WTC11 (cell line): ENCODE measurements around the gene GRAMD1A. TPM values are rescaled to one million over a fixed set of nuclear protein-coding genes. Genes with fewer than 3 reads are reported as not detected.

Experiments used
- ATAC-seq: fragments of 200-7000 bp; cut with Tn5 transposase; 2 replicates; pipeline ENCODE4 v1.10.0; 2021; ENCODE audit warnings: mild to moderate bottlenecking, moderate library complexity
- CTCF ChIA-PET: fragments of 300-600 bp; sonication (Branson Sonifier 250); formaldehyde crosslinking; loops from one replicate; lab custom pipeline; 2021; ENCODE audit warnings: antibody characterized with exemption; lab: Charles Lee
- POLR2A ChIA-PET: fragments of 350-600 bp; sonication (Branson Sonifier 250); formaldehyde crosslinking; loops from one replicate; lab custom pipeline; 2021; ENCODE audit warnings: antibody characterized with exemption; lab: Charles Lee
- DNase-seq: peaks from one replicate; pipeline ENCODE4 v3.0.0; 2021; ENCODE audit warnings: low spot score
- H3K27ac Mint-ChIP-seq: 2 replicates; pipeline ENCODE4 v1.8.0; 2021; ENCODE audit warnings: mixed read lengths
- H3K27me3 Mint-ChIP-seq: 2 replicates; pipeline ENCODE4 v1.8.0; 2021; ENCODE audit warnings: low read depth, mild to moderate bottlenecking, moderate library complexity, mixed read lengths
- H3K36me3 Mint-ChIP-seq: 2 replicates; pipeline ENCODE4 v1.8.0; 2021; ENCODE audit warnings: mixed read lengths
- H3K4me1 Mint-ChIP-seq: 2 replicates; pipeline ENCODE4 v1.8.0; 2022; ENCODE audit warnings: mixed read lengths
- H3K4me3 Mint-ChIP-seq: 2 replicates; pipeline ENCODE4 v1.8.0; 2021; ENCODE audit warnings: mild to moderate bottlenecking, moderate library complexity, mixed read lengths
- H3K9me3 Mint-ChIP-seq: 2 replicates; pipeline ENCODE4 v1.8.0; 2021; ENCODE audit warnings: mixed read lengths
- AFF4 ChIP-seq: sonication (generic); formaldehyde crosslinking; IDR thresholded peaks from 2 replicates; pipeline ENCODE4 v1.8.1; 2023; ENCODE audit warnings: mild to moderate bottlenecking, missing genetic modification reagents, borderline replicate concordance
- CREM ChIP-seq: sonication (generic); formaldehyde crosslinking; IDR thresholded peaks from 2 replicates; pipeline ENCODE4 v1.8.1; 2022; ENCODE audit warnings: mild to moderate bottlenecking, missing genetic modification reagents, moderate library complexity
- E2F4 ChIP-seq: sonication (generic); formaldehyde crosslinking; IDR thresholded peaks from 2 replicates; pipeline ENCODE4 v1.8.1; 2022; ENCODE audit warnings: low read depth, mild to moderate bottlenecking, moderate library complexity, missing genetic modification reagents, borderline replicate concordance
- ELF4 ChIP-seq: sonication (generic); formaldehyde crosslinking; IDR thresholded peaks from 2 replicates; pipeline ENCODE4 v1.8.1; 2022; ENCODE audit warnings: low read depth, mild to moderate bottlenecking, moderate library complexity, missing genetic modification reagents
- ERG ChIP-seq: fragments of 250-450 bp; sonication (Bioruptor Pico); IDR thresholded peaks from 2 replicates; pipeline ENCODE4 v1.8.0; 2021; ENCODE audit warnings: mild to moderate bottlenecking
- FOXP1 ChIP-seq: sonication (generic); formaldehyde crosslinking; IDR thresholded peaks from 2 replicates; pipeline ENCODE4 v1.8.0; 2022; ENCODE audit warnings: missing genetic modification reagents, mild to moderate bottlenecking, moderate library complexity, borderline replicate concordance
- GABPB1 ChIP-seq: sonication (generic); formaldehyde crosslinking; IDR thresholded peaks from 2 replicates; pipeline ENCODE4 v1.8.1; 2023; ENCODE audit warnings: mild to moderate bottlenecking, missing genetic modification reagents
- GTF2I ChIP-seq: fragments of 250-450 bp; sonication (Bioruptor Pico); conservative IDR thresholded peaks from 2 replicates; pipeline ENCODE4 v1.4.0; 2021; ENCODE audit warnings: mild to moderate bottlenecking
- MAX ChIP-seq: sonication (generic); formaldehyde crosslinking; IDR thresholded peaks from 2 replicates; pipeline ENCODE4 v1.8.0; 2022; ENCODE audit warnings: mild to moderate bottlenecking, missing genetic modification reagents
- MLX ChIP-seq: sonication (generic); formaldehyde crosslinking; IDR thresholded peaks from 2 replicates; pipeline ENCODE4 v1.8.1; 2023; ENCODE audit warnings: mild to moderate bottlenecking, missing genetic modification reagents, moderate library complexity
- NR2C2 ChIP-seq: sonication (generic); formaldehyde crosslinking; IDR thresholded peaks from 2 replicates; pipeline ENCODE4 v1.8.0; 2022; ENCODE audit warnings: mild to moderate bottlenecking, missing genetic modification reagents
- NR3C1 ChIP-seq: sonication (generic); formaldehyde crosslinking; conservative IDR thresholded peaks from 2 replicates; pipeline ENCODE4 v1.8.1; 2023; ENCODE audit warnings: low read depth, mild to moderate bottlenecking, missing genetic modification reagents
- PRRX2 ChIP-seq: fragments of 250-450 bp; sonication (Bioruptor Pico); IDR thresholded peaks from 2 replicates; pipeline ENCODE4 v1.8.0; 2021; ENCODE audit warnings: mild to moderate bottlenecking
- USF1 ChIP-seq: sonication (generic); formaldehyde crosslinking; IDR thresholded peaks from 2 replicates; pipeline ENCODE4 v1.8.0; 2022; ENCODE audit warnings: mild to moderate bottlenecking, missing genetic modification reagents
- USF2 ChIP-seq: sonication (generic); formaldehyde crosslinking; IDR thresholded peaks from 2 replicates; pipeline ENCODE4 v1.8.1; 2023; ENCODE audit warnings: mild to moderate bottlenecking, missing genetic modification reagents, moderate library complexity
- ZBTB43 ChIP-seq: sonication (generic); formaldehyde crosslinking; IDR thresholded peaks from 2 replicates; pipeline ENCODE4 v1.8.1; 2023; ENCODE audit warnings: mild to moderate bottlenecking, missing genetic modification reagents
- ZNF219 ChIP-seq: sonication (generic); formaldehyde crosslinking; IDR thresholded peaks from 2 replicates; pipeline ENCODE4 v1.8.0; 2023; ENCODE audit warnings: missing genetic modification reagents, mild to moderate bottlenecking, borderline replicate concordance
- ZNF232 ChIP-seq: sonication (generic); formaldehyde crosslinking; IDR thresholded peaks from 2 replicates; pipeline ENCODE4 v1.8.0; 2022; ENCODE audit warnings: mild to moderate bottlenecking, missing genetic modification reagents
- ZNF423 ChIP-seq: fragments of 250-450 bp; sonication (Bioruptor Pico); IDR thresholded peaks from 2 replicates; pipeline ENCODE4 v2.1.2; 2022; ENCODE audit warnings: mild to moderate bottlenecking, moderate library complexity
- ZNF425 ChIP-seq: fragments of 250-450 bp; sonication (Bioruptor Pico); conservative IDR thresholded peaks from 2 replicates; pipeline ENCODE4 v1.9.0; 2021; ENCODE audit warnings: mild to moderate bottlenecking
- total RNA-seq: library from RNA; stranded (reverse); gene quantifications from 3 replicates; pipeline ENCODE4 v1.2.3, GENCODE V29; 2021

GRAMD1A gene
- total RNA-seq, 1 experiment from 2014 or later = 389 TPM

- peak overlapping the region; percentile 74; the same call in 1 of the 2 replicates for H3K27ac Mint-ChIP-seq
- H3K9me3 Mint-ChIP-seq = 0 out of 2 replicates have a peak, but pooled peaks cover 3% of the 10 kb centered on the region
- peaks cover 3% of the 10 kb centered on the region; the same call in 1 of the 2 replicates for H3K4me1 Mint-ChIP-seq
- no peak for TF ChIP-seq ERG (CRISPR knock-in tag)
- TF ChIP-seq MAX (CRISPR knock-in tag) = no peak
- no peak for TF ChIP-seq ELF4 (CRISPR knock-in tag)
- TF ChIP-seq USF2 = no peak
- TF ChIP-seq ZNF232 (CRISPR knock-in tag) = no peak
- no peak for TF ChIP-seq CREM (CRISPR knock-in tag)
- no peak for TF ChIP-seq ZNF219
- no peak for TF ChIP-seq AFF4 (CRISPR knock-in tag)
- no peak overlapping the region for H3K4me3 Mint-ChIP-seq
- POLR2A ChIA-PET = no interaction called here
- peaks cover 3% of the 10 kb centered on the region for H3K27me3 Mint-ChIP-seq
- CTCF ChIA-PET = interaction anchor here (1.3 kb wide), 1 partner anchor 19 kb away, joined by 6 read pairs; no protein-coding TSS in a partner anchor
- ATAC-seq (no peak), DNase-seq (no peak)
- no peaks in the 10 kb centered on the region for H3K36me3 Mint-ChIP-seq
Measured at GRCh38 chr19:35075202-35076025, 75.3 kb downstream of the GRAMD1A start.

GRCh38 chr19:35076026-35076370 is 75.9 kb downstream of the GRAMD1A start:
- H3K27ac Mint-ChIP-seq = no peak overlapping the region
- H3K36me3 Mint-ChIP-seq = no peaks in the 10 kb centered on the region
- ATAC-seq (no peak), DNase-seq (no peak)
- ChIA-PET CTCF (no interaction called here), POLR2A (no interaction called here)
- no peaks in the 10 kb centered on the region; the same call in 1 of the 2 replicates for H3K27me3 Mint-ChIP-seq
- no peak overlapping the region for H3K4me3 Mint-ChIP-seq
- H3K9me3 Mint-ChIP-seq = no peaks in the 10 kb centered on the region
- H3K4me1 Mint-ChIP-seq = peaks cover 3% of the 10 kb centered on the region; the same call in 1 of the 2 replicates
- no peak for TF ChIP-seq PRRX2 (CRISPR knock-in tag)
- TF ChIP-seq E2F4 (CRISPR knock-in tag) = no peak
- TF ChIP-seq ZNF425 (CRISPR knock-in tag) = no peak
- TF ChIP-seq ZBTB43 (CRISPR knock-in tag) = no peak
- TF ChIP-seq GABPB1 (CRISPR knock-in tag) = no peak
- TF ChIP-seq GTF2I = no peak
- TF ChIP-seq NR2C2 (CRISPR knock-in tag) = no peak
- TF ChIP-seq ZNF423 = no peak
- TF ChIP-seq FOXP1 (CRISPR knock-in tag) = no peak
- no peak for TF ChIP-seq USF1 (CRISPR knock-in tag)
- TF ChIP-seq NR3C1 (CRISPR knock-in tag) = no peak
- no peak for TF ChIP-seq MLX (CRISPR knock-in tag)
